Activated CD8-positive, alpha-beta memory T cell treated with anti-CD3 and anti-CD28 coated beads for 4 hours (primary cell): ENCODE measurements around the gene KCNMA1.

Source experiments
- DNase-seq, 2 donors: peaks; one replicate each; pipeline ENCODE4 v3.0.0-alpha.2; 2020; ENCODE audit warnings: low read depth in 2 of 2

Gene KCNMA1

GRCh38 chr10:77301305-77301730, 336.3 kb downstream of the KCNMA1 start:
- no peak for DNase-seq

- DNase-seq, result no peak
Measured at GRCh38 chr10:77300682-77301302, 336.8 kb downstream of the KCNMA1 start.

- DNase-seq, result no peak
Measured at GRCh38 chr10:77299320-77299719, 338.3 kb downstream of the KCNMA1 start.

- no peak for DNase-seq
Measured at GRCh38 chr10:77297393-77297739, 340.2 kb downstream of the KCNMA1 start.

- no peak for DNase-seq
Measured at GRCh38 chr10:77296534-77297392, 340.8 kb downstream of the KCNMA1 start.

GRCh38 chr10:77293773-77294172, 343.8 kb downstream of the KCNMA1 start:
- no peak for DNase-seq

GRCh38 chr10:77293347-77293746, 344.3 kb downstream of the KCNMA1 start:
- no peak for DNase-seq

- no peak for DNase-seq
Measured at GRCh38 chr10:77291596-77292505, 345.8 kb downstream of the KCNMA1 start.

GRCh38 chr10:77290528-77291155, 347.0 kb downstream of the KCNMA1 start:
- DNase-seq, result no peak

- no peak for DNase-seq
Measured at GRCh38 chr10:77289790-77290189, 347.8 kb downstream of the KCNMA1 start.

- DNase-seq, result no peak
Measured at GRCh38 chr10:77289027-77289501, 348.5 kb downstream of the KCNMA1 start.

- no peak for DNase-seq
Measured at GRCh38 chr10:77287647-77288120, 349.9 kb downstream of the KCNMA1 start.

- no peak for DNase-seq
Measured at GRCh38 chr10:77286531-77287508, 350.8 kb downstream of the KCNMA1 start.

GRCh38 chr10:77285529-77286182, 352.0 kb downstream of the KCNMA1 start:
- DNase-seq, result no peak

GRCh38 chr10:77284797-77285196, 352.8 kb downstream of the KCNMA1 start:
- DNase-seq, result no peak

- DNase-seq, result no peak
Measured at GRCh38 chr10:77283326-77283725, 354.3 kb downstream of the KCNMA1 start.

GRCh38 chr10:77282163-77282562, 355.4 kb downstream of the KCNMA1 start:
- DNase-seq, result no peak

- no peak for DNase-seq
Measured at GRCh38 chr10:77281719-77282118, 355.9 kb downstream of the KCNMA1 start.

- DNase-seq, result no peak
Measured at GRCh38 chr10:77279207-77279606, 358.4 kb downstream of the KCNMA1 start.
